Keratinocyte (primary cell): Measurements from ENCODE around the gene YJU2. TPM values are rescaled to one million over a fixed set of nuclear protein-coding genes. Genes with fewer than 3 reads are reported as not detected.
"Not testable (repeated sequence)": the region's sequence is repeated elsewhere in the genome, so short reads cannot be mapped to it uniquely, and the experiment has no call there.

Source experiments
- DNase-seq: peaks from one replicate; pipeline ENCODE4 v3.0.0-alpha.2; 2011; ENCODE audit warnings: low read depth, missing footprints, low spot score
- FAIRE-seq: peaks from 2 replicates; lab custom pipeline; 2011; peaks lifted over from hg19 to GRCh38; lab: Jason Lieb, UNC
- H2AFZ ChIP-seq: 2 replicates; pipeline ENCODE4 v1.6.0; 2012; ENCODE audit warnings: low read length, control low read depth, inconsistent platforms; ENCODE audit not compliant: control insufficient read depth
- H3K27ac ChIP-seq: 2 replicates; pipeline ENCODE4 v1.5.1; 2011; ENCODE audit warnings: low read length; ENCODE audit not compliant: control insufficient read depth, insufficient read depth
- H3K27me3 ChIP-seq: 3 replicates; pipeline ENCODE4 v1.6.0; 2011; ENCODE audit warnings: low read length; ENCODE audit not compliant: control insufficient read depth, insufficient read depth; ENCODE audit errors: extremely low read depth
- H3K36me3 ChIP-seq, 2 experiments: 2 replicates in 1 of 2; 3 replicates in 1 of 2; pipeline ENCODE4 v1.5.1; 2011; ENCODE audit warnings: low read length in 2 of 2, mild to moderate bottlenecking in 1 of 2; ENCODE audit not compliant: control insufficient read depth in 2 of 2, insufficient read depth in 2 of 2; ENCODE audit errors: extremely low read depth in 1 of 2
- H3K4me1 ChIP-seq: 3 replicates; pipeline ENCODE4 v1.5.1; 2011; ENCODE audit warnings: low read length; ENCODE audit not compliant: control insufficient read depth, insufficient read depth; ENCODE audit errors: extremely low read depth
- H3K4me2 ChIP-seq: 3 replicates; pipeline ENCODE4 v1.6.0; 2011; ENCODE audit warnings: low read depth, low read length; ENCODE audit not compliant: control insufficient read depth, insufficient read depth; ENCODE audit errors: extremely low read depth
- H3K4me3 ChIP-seq, 3 experiments: fragments of 200-600 bp in 1 of 3; sonication (generic) in 1 of 3; 2 replicates in 2 of 3; 3 replicates in 1 of 3; pipeline ENCODE4 v1.5.1; 2011 to 2016; ENCODE audit warnings: low read length in 3 of 3, mild to moderate bottlenecking in 3 of 3, control low read depth in 2 of 3, inconsistent platforms in 1 of 3, low read depth in 1 of 3, mixed read lengths in 1 of 3, mixed run types in 1 of 3, moderate library complexity in 1 of 3; ENCODE audit not compliant: control insufficient read depth in 2 of 3, insufficient read depth in 2 of 3; ENCODE audit errors: extremely low read depth in 1 of 3
- H3K79me2 ChIP-seq: 2 replicates; pipeline ENCODE4 v1.6.0; 2012; ENCODE audit warnings: low read length; ENCODE audit not compliant: control insufficient read depth, insufficient read depth
- H3K9ac ChIP-seq: 3 replicates; pipeline ENCODE4 v1.6.0; 2011; ENCODE audit warnings: low read length; ENCODE audit not compliant: control insufficient read depth, insufficient read depth; ENCODE audit errors: extremely low read depth
- H3K9me1 ChIP-seq: 3 replicates; pipeline ENCODE4 v1.6.0; 2011; ENCODE audit warnings: low read length; ENCODE audit not compliant: control insufficient read depth, insufficient read depth; ENCODE audit errors: extremely low read depth
- H3K9me3 ChIP-seq: 2 replicates; pipeline ENCODE4 v1.5.1; 2012; ENCODE audit warnings: low read depth, low read length; ENCODE audit not compliant: control insufficient read depth
- H4K20me1 ChIP-seq: 3 replicates; pipeline ENCODE4 v1.6.0; 2011; ENCODE audit warnings: low read length; ENCODE audit not compliant: control insufficient read depth, insufficient read depth; ENCODE audit errors: extremely low read depth
- CTCF ChIP-seq, 3 experiments: IDR thresholded peaks in 1 of 3; conservative IDR thresholded peaks in 1 of 3; optimal IDR thresholded peaks in 1 of 3; 2 replicates in 2 of 3; 3 replicates in 1 of 3; pipeline versions ENCODE3 to v1.5.1; 2011; ENCODE audit warnings: low read length in 3 of 3, mild to moderate bottlenecking in 3 of 3, moderate library complexity in 2 of 3, control low read depth in 1 of 3, inconsistent platforms in 1 of 3; ENCODE audit not compliant: insufficient read depth in 2 of 3; ENCODE audit errors: extremely low read depth in 1 of 3
- EZH2 ChIP-seq: IDR thresholded peaks from one replicate; pipeline ENCODE4 v1.6.1; 2012; ENCODE audit warnings: inconsistent platforms, mild to moderate bottlenecking, low read length, moderate library complexity
- dilution Hi-C: fragments of 300-500 bp; cut with MboI; formaldehyde crosslinking; loops from one replicate; pipeline ENCODE4 v1.7.0; 2020; ENCODE audit warnings: low sequenced_read_pairs; ENCODE audit not compliant: extremely low pct_ligation_motif_present
- polyA plus RNA-seq, 5 experiments: library from polyadenylated mRNA; depleted of rRNA in 3 of 5; stranded (reverse) in 3 of 5; stranded (forward) in 1 of 5; unstranded in 1 of 5; fragments of >200 nt; gene quantifications; 1 replicate in 1 of 5; 2 replicates in 3 of 5; 3 replicates in 1 of 5; pipeline versions ENCODE4 v1.2.1 to v1.2.3, GENCODE V29; 2011 to 2012; ENCODE audit warnings: missing spikeins in 2 of 5, low read depth in 1 of 5, low replicate concordance in 1 of 5

YJU2 gene
- polyA plus RNA-seq, 1 donor (not counting 4 experiments of a cell fraction or from before 2014, with no cell fraction given) = 13.7 TPM

GRCh38 chr19:4232139-4232538 lies 14.7 kb upstream of the YJU2 start:
- H3K27ac ChIP-seq, FAIRE-seq, DNase-seq, H3K36me3 ChIP-seq, H3K79me2 ChIP-seq, H3K9me3 ChIP-seq, H4K20me1 ChIP-seq, H3K4me3 ChIP-seq, H3K9me1 ChIP-seq, H3K4me2 ChIP-seq, H2AFZ ChIP-seq, dilution Hi-C loops, H3K4me1 ChIP-seq, H3K9ac ChIP-seq: not testable (repeated sequence)
- peaks cover 15% of the 10 kb centered on the region for H3K27me3 ChIP-seq

DNA sequence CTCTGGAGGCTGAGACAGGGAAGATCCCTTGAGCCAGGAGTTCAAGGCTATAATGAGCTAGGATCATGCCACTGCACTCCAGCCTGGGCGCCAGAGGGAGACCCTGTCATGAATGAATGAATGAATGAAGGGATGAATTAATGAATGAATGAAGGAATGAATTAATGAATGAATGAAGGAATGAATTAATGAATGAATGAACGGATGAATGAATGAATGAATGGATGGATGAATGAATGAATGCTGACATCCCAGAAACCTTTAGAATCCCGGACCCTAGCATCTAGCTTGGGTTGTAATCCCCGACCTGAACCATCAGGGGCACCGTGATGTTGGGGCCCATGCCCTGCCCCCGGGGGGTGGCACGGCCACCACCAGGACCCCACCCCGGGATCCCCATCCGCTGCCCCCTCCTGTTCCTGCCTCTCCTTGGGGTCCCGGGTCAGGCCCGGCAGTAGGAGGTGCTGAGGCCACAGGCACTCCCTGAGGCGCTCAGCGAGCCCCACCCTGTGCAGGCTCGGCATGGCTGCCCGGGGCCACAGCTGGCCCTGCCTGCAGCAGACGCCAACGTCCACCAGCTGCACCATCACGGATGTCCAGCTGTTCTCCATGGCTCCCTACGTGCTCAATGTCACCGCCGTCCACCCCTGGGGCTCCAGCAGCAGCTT lies 14.1 kb upstream of the YJU2 start:
- H2AFZ ChIP-seq = no peak overlapping the region
- H3K4me3 ChIP-seq = no peak overlapping the region
- H3K27me3 ChIP-seq = peaks cover 15% of the 10 kb centered on the region
- H3K79me2 ChIP-seq = no peaks in the 10 kb centered on the region
- H3K9me3 ChIP-seq = no peaks in the 10 kb centered on the region
- FAIRE-seq (no peak), DNase-seq (no peak)
- no peak for TF ChIP-seq CTCF (optimal IDR thresholded peaks at IDR 0.05 in 1 of 3, IDR thresholded peaks at IDR 0.05 in 1 of 3, conservative IDR thresholded peaks at IDR 0.05 in 1 of 3; ENCODE audit: extremely low read depth in 1 of 3, insufficient read depth in 2 of 3, low read length in 3 of 3)
- no peak for TF ChIP-seq EZH2
- no peaks in the 10 kb centered on the region for H3K36me3 ChIP-seq
- H4K20me1 ChIP-seq = no peaks in the 10 kb centered on the region
- no peak overlapping the region for H3K4me2 ChIP-seq
- no peak overlapping the region for H3K9ac ChIP-seq
- H3K27ac ChIP-seq = no peak overlapping the region
- H3K4me1 ChIP-seq = no peaks in the 10 kb centered on the region
- no peaks in the 10 kb centered on the region for H3K9me1 ChIP-seq
- dilution Hi-C loops = no loop called here
